KG1 (cell line): Measurements from ENCODE around the gene MCL1.
A peak's percentile ranks its signal among the peaks of the same experiment; 100 is the strongest.
"Not testable (repeated sequence)": the region's sequence is repeated elsewhere in the genome, so short reads cannot be mapped to it uniquely, and the experiment has no call there.

ENCODE experiments used
- DNase-seq: peaks from one replicate; lab custom pipeline; 2025; lab: John Stamatoyannopoulos, UW

MCL1 gene

DNA sequence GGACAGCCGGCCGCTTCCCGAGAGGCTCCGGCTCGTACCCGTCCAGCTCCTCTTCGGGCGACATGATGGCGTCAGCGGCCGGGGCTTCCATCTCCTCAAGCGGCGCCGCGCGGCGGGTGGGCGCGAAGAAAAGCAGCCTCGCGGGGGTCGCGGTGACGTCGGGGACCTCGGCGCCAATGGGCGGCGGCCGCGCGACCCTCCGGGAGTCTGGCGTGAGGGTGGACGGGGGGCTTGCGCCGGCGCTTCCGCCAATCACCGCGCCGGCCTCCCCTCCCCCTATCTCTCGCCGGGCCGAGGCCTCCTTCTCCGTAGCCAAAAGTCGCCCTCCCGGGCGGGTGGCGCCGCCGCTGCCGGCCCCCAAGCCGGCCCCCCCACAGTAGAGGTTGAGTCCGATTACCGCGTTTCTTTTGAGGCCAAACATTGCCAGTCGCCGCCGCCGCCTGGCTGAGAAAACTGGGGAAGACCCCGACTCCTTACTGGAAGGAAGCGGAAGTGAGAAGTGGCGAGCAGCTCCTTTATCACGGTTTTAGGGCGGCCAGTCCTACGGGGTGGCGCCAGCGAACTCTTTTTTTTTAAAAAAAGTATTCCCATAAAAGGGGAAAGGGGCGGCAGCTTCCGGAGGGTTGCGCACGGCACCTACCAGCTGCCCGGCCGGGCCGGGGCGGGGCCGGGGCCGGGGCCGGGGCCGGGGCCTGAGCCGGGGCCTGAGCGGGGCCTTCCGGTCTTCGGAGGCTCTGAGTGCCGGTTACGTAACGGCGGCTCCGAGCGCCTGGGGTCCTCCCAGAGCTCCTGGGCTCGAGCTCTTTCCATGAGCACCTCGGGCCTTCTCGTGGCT is at the start of gene MCL1:
TSS of gene MCL1 (minus strand) at position 501 of the 835 bp plus-strand sequence. CDS start at position 421, 80 bp downstream.
- peak; percentile 81 for DNase-seq

DNA sequence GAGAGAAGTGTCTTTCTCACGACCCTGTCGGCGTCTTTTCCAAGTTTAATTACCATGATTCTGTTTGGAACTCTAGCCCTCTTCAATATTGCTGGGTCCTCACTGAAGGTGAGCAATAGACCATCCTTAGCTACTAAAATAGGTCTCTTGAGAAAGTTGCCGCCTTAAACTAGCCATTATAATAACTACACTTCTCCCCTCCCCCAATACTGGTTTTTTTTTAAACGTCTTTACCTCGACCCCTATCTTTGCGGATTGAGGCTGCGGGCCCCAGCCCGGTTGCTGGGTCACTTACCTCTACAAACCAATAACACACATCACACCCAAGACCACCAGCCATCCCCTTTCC is 49.3 kb upstream of the MCL1 start:
- DNase-seq, result no peak

- DNase-seq, result no peak
Measured at GRCh38 chr1:150627826-150628410, 48.5 kb upstream of the MCL1 start.

DNA sequence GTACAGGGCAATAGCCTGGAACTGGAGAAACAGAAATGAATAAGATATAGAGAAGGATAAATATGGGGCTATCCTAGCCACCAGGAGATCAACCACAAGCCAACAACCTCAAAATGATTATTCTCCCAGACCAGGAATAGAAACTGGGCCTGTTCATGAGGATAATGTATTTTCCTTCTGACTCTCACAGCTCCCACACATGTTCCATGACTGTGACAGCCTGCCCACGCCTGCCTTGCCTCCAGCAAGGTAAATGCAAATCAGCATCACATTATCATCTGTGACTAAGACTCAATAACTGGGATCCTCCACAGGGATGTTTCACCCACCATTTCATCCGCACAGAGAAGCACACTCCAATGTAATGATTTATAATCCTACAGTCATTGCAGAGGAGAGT is 46.7 kb upstream of the MCL1 start:
- DNase-seq, result no peak

DNA sequence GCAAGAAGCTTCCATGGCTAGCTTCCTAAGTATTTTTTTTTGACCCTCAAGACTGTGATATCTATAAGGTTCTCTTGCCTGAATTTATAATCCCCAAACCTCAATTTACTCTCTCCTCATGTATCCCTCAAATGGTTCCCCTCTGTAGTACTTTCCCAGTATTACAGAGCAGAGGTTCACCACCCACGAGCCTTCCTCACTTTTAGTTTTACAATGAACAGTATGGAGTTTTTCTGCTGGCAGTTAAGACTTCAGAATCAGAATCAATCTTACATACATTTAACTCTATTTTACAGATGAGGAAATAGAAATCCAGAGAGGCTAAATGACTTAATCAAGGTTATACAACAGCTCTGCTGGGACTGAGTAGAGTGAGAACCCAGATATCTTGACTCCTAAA is 45.1 kb upstream of the MCL1 start:
- not testable (repeated sequence) for DNase-seq

GRCh38 chr1:150624134-150624533 is 44.7 kb upstream of the MCL1 start:
- DNase-seq, result not testable (repeated sequence)

- no peak for DNase-seq
Measured at GRCh38 chr1:150622303-150622975, 43.0 kb upstream of the MCL1 start.

DNA sequence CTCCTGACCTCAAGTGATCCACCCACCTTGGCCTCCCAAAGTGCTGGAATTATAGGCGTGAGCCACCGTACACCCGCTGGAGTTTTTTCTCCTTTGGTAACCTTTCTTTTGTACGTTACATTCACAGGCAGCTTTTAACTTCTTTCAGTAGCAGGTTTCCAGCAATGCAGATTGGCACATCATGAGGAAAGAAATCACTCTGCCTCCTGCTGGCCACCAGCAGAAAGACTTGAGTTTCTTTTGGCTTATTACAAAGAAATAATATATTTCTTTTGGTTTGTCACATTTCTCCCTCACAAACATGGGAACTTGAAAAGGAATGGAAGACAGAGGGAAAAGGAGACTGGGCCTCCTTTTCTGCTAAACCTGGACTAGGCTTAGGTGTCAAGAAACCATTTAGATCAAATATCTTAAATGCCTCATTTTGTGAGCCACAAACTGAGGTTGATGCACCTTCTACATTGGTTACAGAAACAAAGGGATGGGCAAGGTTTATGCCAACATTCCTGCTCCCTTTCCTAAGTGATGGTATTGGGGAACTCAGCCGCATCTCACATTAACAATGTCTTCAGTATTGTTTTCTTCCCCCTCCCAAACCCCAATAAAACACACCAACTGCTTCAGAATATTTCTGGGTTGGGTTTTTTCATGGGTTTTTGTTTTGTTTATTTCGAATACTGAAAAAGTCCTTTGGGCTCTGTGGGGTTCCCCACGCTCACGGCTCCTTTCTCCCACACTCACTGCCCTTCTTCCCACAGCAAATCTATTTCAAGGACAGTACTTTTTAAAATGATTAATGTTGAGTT is 42.3 kb upstream of the MCL1 start:
- DNase-seq, result no peak

GRCh38 chr1:150620919-150621318 is 41.5 kb upstream of the MCL1 start:
- DNase-seq, result no peak

- no peak for DNase-seq
Measured at GRCh38 chr1:150619576-150620509, 40.4 kb upstream of the MCL1 start.

DNA sequence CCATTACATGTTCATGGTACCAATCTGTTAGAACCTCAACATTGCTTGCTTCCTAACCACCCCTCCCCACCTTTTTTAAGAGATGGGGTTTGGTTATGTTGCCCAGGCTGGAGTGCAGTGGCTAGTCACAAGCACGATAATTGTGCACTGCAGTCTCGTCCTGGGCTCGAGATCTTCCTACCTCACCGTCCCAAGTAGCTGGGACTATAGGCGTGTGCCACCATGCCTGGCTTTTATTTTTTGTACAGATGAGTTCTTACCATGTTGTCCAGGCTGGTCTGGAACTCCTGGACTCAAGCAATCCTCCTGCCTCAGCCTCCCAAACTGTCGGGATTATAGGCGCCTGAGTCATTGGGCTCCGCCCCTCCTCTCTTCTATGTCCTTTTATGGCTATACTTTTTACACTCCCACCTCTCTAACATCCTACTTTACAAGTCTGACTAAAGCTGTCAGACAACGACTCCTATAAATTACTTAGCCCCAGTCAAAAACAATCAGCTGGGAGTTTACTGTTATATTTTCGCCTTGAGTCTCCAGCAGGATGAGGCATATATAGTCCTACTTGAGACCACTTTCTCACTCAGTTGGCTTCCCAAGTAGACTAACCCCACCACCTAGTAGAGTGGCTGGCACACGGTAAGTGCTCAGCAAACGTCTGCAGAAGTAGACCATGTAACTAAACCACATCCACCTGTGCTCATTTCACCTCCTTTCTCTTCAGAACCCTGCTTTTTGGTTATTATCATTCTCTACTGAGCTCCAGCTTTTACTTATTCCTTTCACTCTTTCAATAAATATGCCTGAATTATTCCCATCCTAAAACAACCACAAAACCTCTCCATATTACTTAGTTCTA is 36.2 kb upstream of the MCL1 start:
- DNase-seq, result no peak

DNA sequence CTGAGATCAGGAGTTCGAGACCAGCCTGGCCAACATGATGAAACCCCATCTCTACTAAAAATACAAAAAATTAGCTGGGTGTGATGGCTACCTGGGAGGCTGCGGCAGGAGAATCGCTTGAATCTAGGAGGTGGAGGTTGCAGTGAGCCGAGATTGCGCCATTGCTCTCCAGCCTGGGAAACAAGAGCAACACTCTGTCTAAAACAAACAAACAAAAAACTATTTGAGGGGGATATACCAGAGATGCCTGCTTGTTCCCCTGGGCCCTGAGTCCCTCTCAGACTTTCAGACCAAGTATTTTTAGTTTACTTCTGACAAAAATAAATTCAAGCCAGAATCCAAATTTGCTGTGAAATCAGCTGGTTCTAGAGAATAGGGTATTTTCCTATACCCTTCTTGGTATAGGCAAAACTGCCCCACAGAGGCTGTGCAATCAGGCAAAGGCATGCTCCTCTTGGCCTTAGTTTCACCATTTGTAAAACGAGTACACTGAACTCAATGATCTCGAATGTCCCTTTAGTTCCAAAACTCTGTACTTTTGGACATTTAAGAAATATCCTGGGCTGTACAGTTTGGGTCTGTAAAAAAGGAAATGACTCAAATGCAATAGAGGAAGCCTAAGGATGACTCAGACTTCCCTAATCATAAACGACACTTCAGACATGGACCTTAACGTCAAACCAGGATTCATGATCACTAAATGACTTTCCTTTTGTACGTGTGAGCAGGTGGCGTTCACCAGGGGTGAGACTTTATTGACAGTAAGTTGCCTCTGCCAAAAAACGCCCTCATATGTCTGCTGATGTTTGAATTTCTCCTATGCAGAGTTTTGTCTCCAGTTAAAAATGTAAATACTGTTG is 33.9 kb upstream of the MCL1 start:
- DNase-seq, result peak; percentile 57

GRCh38 chr1:150612014-150612345 is 32.6 kb upstream of the MCL1 start:
- no peak for DNase-seq

GRCh38 chr1:150610576-150610975 is 31.2 kb upstream of the MCL1 start:
- DNase-seq, result no peak

GRCh38 chr1:150609732-150610131 is 30.3 kb upstream of the MCL1 start:
- DNase-seq, result no peak

GRCh38 chr1:150606463-150607142 is 27.2 kb upstream of the MCL1 start:
- DNase-seq, result no peak

DNA sequence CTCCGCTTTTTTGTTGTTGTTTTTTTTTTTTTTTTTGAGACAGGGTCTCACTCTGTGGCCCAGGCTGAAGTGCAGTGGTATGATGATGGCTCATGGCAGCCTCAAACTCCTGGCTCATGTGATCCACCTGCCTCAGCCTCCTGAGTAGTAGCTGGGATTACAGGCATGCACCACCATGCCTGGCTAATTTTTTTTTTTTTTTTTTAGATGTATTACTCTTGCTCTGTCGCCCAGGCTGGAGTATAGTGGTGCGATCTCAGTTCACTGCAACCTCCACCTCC is 26.0 kb upstream of the MCL1 start:
- not testable (repeated sequence) for DNase-seq

DNA sequence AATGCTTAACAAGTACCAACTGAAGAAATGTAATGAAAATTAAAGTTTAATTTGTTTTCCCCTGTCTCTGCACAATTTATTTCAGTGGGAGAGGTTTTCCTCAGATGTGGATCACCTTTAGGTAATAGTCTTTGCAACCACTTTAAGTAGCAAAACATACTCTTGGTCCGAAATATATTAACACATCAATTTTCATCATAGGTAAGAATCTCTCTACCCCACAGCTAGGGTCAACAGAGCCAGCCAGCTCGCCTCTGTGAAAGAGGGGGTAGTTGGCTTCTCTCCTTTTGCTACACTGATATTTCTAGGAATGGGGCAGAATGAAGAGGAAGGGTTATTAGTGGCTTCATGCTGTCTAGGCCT is 24.8 kb upstream of the MCL1 start:
- DNase-seq, result no peak

DNA sequence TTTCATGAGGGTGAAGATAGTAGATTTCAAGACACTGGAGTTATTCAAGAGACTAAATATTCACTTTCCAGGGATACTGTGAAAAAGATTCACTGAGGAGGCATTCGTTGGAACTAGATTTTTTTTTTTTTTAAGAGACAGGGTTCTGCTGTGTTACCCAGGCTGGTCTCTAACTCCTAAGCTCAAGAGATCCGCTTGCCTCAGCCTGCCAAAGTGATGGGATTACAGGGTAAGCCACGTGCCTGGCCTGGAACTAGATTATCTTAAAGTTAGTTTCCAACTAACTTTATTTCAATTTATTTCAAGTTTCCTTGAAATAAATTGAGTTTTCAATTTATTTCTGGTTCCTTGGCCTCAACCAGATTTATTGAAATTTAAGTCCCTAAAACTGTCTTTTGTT is 24.3 kb upstream of the MCL1 start:
- DNase-seq, result no peak
